Brain microvascular endothelial cell (primary cell): ENCODE data around the gene COL5A1.

Source experiments
- DNase-seq: peaks from one replicate; pipeline ENCODE4 v3.0.0-alpha.2; 2020
- H3K27ac ChIP-seq: fragments of 250-450 bp; sonication (Bioruptor Pico); 2 replicates; pipeline ENCODE4 v1.5.1; 2020; ENCODE audit warnings: mild to moderate bottlenecking, moderate library complexity
- H3K27me3 ChIP-seq: fragments of 250-450 bp; sonication (Bioruptor Pico); replicated peaks from 2 replicates; pipeline ENCODE4 v1.5.1; 2020; ENCODE audit warnings: mild to moderate bottlenecking
- H3K36me3 ChIP-seq: fragments of 250-450 bp; sonication (Bioruptor Pico); replicated peaks from 2 replicates; pipeline ENCODE4 v1.5.1; 2020; ENCODE audit warnings: mild to moderate bottlenecking
- H3K4me3 ChIP-seq: 2 replicates; pipeline ENCODE4 v1.5.1; 2011; ENCODE audit warnings: low read depth, mild to moderate bottlenecking, control low read depth, low read length, moderate library complexity
- CTCF ChIP-seq: IDR thresholded peaks from 2 replicates; pipeline ENCODE4 v1.5.1; 2011; ENCODE audit warnings: low read depth, mild to moderate bottlenecking, moderate library complexity, low read length, control low read depth, inconsistent platforms; ENCODE audit errors: missing control alignments
- in situ Hi-C: cut with HindIII; loops from 2 replicates; pipeline ENCODE4 v1.10.0; 2017; ENCODE audit warnings: low sequenced_read_pairs, low pct_ligation_motif_present

The COL5A1 gene

GRCh38 chr9:134694368-134694665, 52.7 kb downstream of the COL5A1 start:
- H3K4me3 ChIP-seq, result no peak overlapping the region
- DNase-seq, result no peak
- H3K27ac ChIP-seq, result no peak overlapping the region
- no peak for TF ChIP-seq CTCF
- peaks cover 73% of the 10 kb centered on the region for H3K36me3 ChIP-seq
- in situ Hi-C loops, result no loop called here
- no peaks in the 10 kb centered on the region for H3K27me3 ChIP-seq

GRCh38 chr9:134694714-134695113, 53.1 kb downstream of the COL5A1 start:
- Histone ChIP-seq H3K36me3 (peaks cover 74% of the 10 kb centered on the region), H3K4me3 (no peak overlapping the region), H3K27me3 (no peaks in the 10 kb centered on the region), H3K27ac (no peak overlapping the region)
- no peak for DNase-seq
- TF ChIP-seq CTCF, result no peak
- in situ Hi-C loops, result no loop called here

GRCh38 chr9:134695144-134695543, 53.5 kb downstream of the COL5A1 start:
- in situ Hi-C loops, result no loop called here
- TF ChIP-seq CTCF, result no peak
- no peak for DNase-seq
- Histone ChIP-seq H3K4me3 (no peak overlapping the region), H3K36me3 (peaks cover 75% of the 10 kb centered on the region), H3K27ac (no peak overlapping the region), H3K27me3 (no peaks in the 10 kb centered on the region)

- Histone ChIP-seq H3K36me3 (peaks cover 75% of the 10 kb centered on the region), H3K4me3 (no peak overlapping the region), H3K27me3 (no peaks in the 10 kb centered on the region), H3K27ac (no peak overlapping the region)
- no peak for DNase-seq
- TF ChIP-seq CTCF, result no peak
- in situ Hi-C loops, result no loop called here
Observed at GRCh38 chr9:134696433-134696832, 54.8 kb downstream of the COL5A1 start.

GRCh38 chr9:134698111-134698510, 56.5 kb downstream of the COL5A1 start:
- in situ Hi-C loops, result no loop called here
- DNase-seq, result no peak
- no peaks in the 10 kb centered on the region for H3K27me3 ChIP-seq
- H3K27ac ChIP-seq, result no peak overlapping the region
- no peak overlapping the region for H3K4me3 ChIP-seq
- peaks cover 77% of the 10 kb centered on the region for H3K36me3 ChIP-seq
- no peak for TF ChIP-seq CTCF

- TF ChIP-seq CTCF, result peak; percentile 88
- DNase-seq, result peak; percentile 30
- in situ Hi-C loops, result no loop called here
- H3K36me3 ChIP-seq, result peaks cover 76% of the 10 kb centered on the region
- H3K4me3 ChIP-seq, result no peak overlapping the region
- H3K27ac ChIP-seq, result no peak overlapping the region
- H3K27me3 ChIP-seq, result no peaks in the 10 kb centered on the region
Observed at GRCh38 chr9:134698587-134699342, 57.2 kb downstream of the COL5A1 start.
